Measurements from ENCODE around the gene ITGBL1.

DNA sequence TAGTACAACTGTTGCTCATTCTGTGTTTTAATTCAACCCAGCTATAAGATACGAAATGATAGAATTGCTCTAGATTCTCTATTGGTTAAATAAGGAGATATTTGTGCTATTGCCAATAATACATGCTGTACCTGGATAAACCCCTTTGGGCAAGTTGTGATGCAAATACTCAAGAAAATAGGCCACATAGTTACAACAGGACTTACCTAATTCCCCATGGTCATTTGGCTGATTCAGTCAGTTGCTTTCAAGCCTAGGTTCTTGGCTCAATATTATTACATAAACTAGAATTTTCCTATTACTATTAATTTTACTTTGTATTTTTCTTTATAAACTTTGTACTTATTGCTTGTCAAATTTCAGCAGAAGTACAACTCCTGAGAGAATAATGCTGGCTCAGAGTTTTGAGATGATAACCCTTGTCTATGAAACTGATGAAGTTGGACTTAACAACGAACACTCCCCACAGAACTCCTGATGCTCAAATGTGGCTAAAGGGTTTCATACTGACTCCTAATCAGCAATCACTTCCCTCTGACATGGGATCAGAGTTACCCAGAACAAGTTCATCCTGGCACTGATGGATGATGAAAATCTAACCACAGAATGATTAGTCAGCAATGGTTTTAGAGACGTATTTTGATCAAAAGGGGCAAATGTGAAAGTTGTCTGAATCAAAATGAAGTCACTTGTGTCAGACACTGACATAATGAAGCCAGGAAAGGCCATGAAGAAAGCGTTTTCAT, 221.1 kb downstream of the ITGBL1 start:
- TF ChIP-seq, protein P1, sequence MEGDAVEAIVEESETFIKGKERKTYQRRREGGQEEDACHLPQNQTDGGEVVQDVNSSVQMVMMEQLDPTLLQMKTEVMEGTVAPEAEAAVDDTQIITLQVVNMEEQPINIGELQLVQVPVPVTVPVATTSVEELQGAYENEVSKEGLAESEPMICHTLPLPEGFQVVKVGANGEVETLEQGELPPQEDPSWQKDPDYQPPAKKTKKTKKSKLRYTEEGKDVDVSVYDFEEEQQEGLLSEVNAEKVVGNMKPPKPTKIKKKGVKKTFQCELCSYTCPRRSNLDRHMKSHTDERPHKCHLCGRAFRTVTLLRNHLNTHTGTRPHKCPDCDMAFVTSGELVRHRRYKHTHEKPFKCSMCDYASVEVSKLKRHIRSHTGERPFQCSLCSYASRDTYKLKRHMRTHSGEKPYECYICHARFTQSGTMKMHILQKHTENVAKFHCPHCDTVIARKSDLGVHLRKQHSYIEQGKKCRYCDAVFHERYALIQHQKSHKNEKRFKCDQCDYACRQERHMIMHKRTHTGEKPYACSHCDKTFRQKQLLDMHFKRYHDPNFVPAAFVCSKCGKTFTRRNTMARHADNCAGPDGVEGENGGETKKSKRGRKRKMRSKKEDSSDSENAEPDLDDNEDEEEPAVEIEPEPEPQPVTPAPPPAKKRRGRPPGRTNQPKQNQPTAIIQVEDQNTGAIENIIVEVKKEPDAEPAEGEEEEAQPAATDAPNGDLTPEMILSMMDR (IDR thresholded peaks at IDR 0.05) = no peak
- no peak for TF ChIP-seq POLR2A (IDR thresholded peaks at IDR 0.05)

Measured in Peyer's patch (tissue), 4 donors.